ENCODE results near the gene RHOBTB3.

Gene RHOBTB3

DNA sequence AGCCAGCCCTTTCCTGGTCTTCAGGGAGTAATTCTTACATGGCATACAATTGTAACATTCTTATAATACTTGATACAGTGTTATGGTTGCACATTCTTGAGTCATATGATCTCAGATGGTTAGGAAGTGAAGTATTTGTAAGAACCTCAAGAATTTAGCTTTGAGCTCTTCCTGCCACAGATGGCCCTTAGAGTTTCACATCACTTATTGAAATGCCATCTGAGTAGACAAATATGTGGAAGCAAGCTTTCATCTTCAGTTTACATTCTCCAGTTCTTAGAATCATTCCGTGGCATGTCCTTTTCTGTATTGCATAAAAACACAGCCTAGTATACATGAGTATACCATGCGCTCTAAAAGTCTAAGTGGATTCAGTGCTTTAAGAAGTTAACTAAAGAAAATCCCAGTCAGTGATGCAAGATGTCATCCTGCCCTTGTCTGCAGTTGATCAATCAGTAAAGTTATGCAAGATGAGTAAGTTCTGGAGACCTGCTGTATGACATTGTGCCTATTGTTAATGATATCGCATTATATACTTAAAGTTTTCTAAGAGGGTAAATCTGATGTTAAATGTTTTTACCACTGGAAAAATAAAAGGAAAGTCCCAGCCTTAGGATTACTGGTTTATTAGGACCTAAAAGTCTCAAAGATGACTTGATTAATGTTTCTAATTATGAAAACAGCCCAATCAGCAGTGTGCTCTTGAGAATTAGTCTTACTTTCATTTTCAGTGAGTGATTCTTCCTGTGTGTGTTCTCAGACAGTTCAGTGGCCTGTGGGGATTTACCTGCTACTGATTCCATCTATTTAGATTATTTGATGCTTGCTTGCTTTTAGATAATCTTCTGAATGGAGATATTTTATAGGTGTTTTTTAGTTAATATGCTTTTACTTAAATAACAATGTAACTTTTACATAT, 29.4 kb downstream of the RHOBTB3 start:
- TF ChIP-seq POLR2A (IDR thresholded peaks at IDR 0.05; ENCODE audit: extremely low read depth, insufficient read length) (no peak), MYC (IDR thresholded peaks at IDR 0.05; ENCODE audit: low read depth, low read length) (no peak)
- TF ChIP-seq, protein P1, sequence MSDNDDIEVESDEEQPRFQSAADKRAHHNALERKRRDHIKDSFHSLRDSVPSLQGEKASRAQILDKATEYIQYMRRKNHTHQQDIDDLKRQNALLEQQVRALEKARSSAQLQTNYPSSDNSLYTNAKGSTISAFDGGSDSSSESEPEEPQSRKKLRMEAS (IDR thresholded peaks at IDR 0.05; ENCODE audit: low read depth, low read length): no peak
- TF ChIP-seq, protein P2, sequence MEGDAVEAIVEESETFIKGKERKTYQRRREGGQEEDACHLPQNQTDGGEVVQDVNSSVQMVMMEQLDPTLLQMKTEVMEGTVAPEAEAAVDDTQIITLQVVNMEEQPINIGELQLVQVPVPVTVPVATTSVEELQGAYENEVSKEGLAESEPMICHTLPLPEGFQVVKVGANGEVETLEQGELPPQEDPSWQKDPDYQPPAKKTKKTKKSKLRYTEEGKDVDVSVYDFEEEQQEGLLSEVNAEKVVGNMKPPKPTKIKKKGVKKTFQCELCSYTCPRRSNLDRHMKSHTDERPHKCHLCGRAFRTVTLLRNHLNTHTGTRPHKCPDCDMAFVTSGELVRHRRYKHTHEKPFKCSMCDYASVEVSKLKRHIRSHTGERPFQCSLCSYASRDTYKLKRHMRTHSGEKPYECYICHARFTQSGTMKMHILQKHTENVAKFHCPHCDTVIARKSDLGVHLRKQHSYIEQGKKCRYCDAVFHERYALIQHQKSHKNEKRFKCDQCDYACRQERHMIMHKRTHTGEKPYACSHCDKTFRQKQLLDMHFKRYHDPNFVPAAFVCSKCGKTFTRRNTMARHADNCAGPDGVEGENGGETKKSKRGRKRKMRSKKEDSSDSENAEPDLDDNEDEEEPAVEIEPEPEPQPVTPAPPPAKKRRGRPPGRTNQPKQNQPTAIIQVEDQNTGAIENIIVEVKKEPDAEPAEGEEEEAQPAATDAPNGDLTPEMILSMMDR (IDR thresholded peaks at IDR 0.05; ENCODE audit: low read depth, low read length): no peak
- H3K4me3 ChIP-seq (ENCODE audit: low read depth, low read length): no peak overlapping the region
- DNase-seq (ENCODE audit: low read depth): peak; percentile 48

- DNase-seq (ENCODE audit: low read depth): no peak
- TF ChIP-seq, protein P2 (IDR thresholded peaks at IDR 0.05; ENCODE audit: low read depth, low read length): no peak
- TF ChIP-seq POLR2A (IDR thresholded peaks at IDR 0.05; ENCODE audit: extremely low read depth, insufficient read length) (no peak), MYC (IDR thresholded peaks at IDR 0.05; ENCODE audit: low read depth, low read length) (no peak)
- TF ChIP-seq, protein P1 (IDR thresholded peaks at IDR 0.05; ENCODE audit: low read depth, low read length): no peak
- no peak overlapping the region for H3K4me3 ChIP-seq (ENCODE audit: low read depth, low read length)
Observed at GRCh38 chr5:95761771-95762651, 30.9 kb downstream of the RHOBTB3 start.

- no peak overlapping the region for H3K4me3 ChIP-seq (ENCODE audit: low read depth, low read length)
- no peak for DNase-seq (ENCODE audit: low read depth)
- TF ChIP-seq, protein P2 (IDR thresholded peaks at IDR 0.05; ENCODE audit: low read depth, low read length): no peak
- TF ChIP-seq MYC (IDR thresholded peaks at IDR 0.05; ENCODE audit: low read depth, low read length) (no peak), POLR2A (IDR thresholded peaks at IDR 0.05; ENCODE audit: extremely low read depth, insufficient read length) (no peak)
- TF ChIP-seq, protein P1 (IDR thresholded peaks at IDR 0.05; ENCODE audit: low read depth, low read length): no peak
Observed at GRCh38 chr5:95762652-95763041, 31.5 kb downstream of the RHOBTB3 start.

DNA sequence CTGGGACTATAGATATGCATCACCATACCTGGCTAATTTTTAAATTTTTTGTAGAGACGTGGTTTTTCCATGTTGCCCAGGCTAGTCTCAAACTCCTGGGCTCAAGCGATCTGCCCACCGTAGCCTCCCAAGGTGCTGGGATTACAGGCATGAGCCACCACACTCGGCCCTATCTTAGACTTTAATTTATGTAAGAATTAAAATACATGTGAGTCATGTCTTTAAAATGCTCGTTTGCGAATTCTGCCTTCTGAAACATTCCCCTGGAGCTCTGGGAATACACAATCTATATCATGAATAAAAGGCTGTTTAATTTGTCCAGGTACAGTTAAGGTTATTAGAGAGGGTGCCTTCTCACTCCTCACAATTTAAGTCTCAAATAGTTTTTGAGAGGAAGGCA, 32.8 kb downstream of the RHOBTB3 start:
- TF ChIP-seq, protein P2 (IDR thresholded peaks at IDR 0.05; ENCODE audit: low read depth, low read length): no peak
- TF ChIP-seq, protein P1 (IDR thresholded peaks at IDR 0.05; ENCODE audit: low read depth, low read length): no peak
- no peak for TF ChIP-seq MYC (IDR thresholded peaks at IDR 0.05; ENCODE audit: low read depth, low read length)
- no peak overlapping the region for H3K4me3 ChIP-seq (ENCODE audit: low read depth, low read length)
- DNase-seq (ENCODE audit: low read depth): no peak

GRCh38 chr5:95768731-95769130, 37.6 kb downstream of the RHOBTB3 start:
- TF ChIP-seq MYC (IDR thresholded peaks at IDR 0.05; ENCODE audit: low read depth, low read length): no peak
- TF ChIP-seq, protein P2 (IDR thresholded peaks at IDR 0.05; ENCODE audit: low read depth, low read length): no peak
- no peak for TF ChIP-seq POLR2A (IDR thresholded peaks at IDR 0.05; ENCODE audit: extremely low read depth, insufficient read length)
- TF ChIP-seq, protein P1 (IDR thresholded peaks at IDR 0.05; ENCODE audit: low read depth, low read length): no peak
- no peak for DNase-seq (ENCODE audit: low read depth)
- H3K4me3 ChIP-seq (ENCODE audit: low read depth, low read length): no peak overlapping the region

Data from NB4 (cell line).